H1 (cell line): ENCODE results near the gene DNAJC17. TPM values are rescaled to one million over a fixed set of nuclear protein-coding genes. Genes with fewer than 3 reads are reported as not detected.

Experiments used
- CTCF ChIA-PET: fragments of 300-600 bp; sonication (Branson Sonifier 250); formaldehyde crosslinking; loops from one replicate; lab custom pipeline; 2021; ENCODE audit not compliant: partially characterized antibody; lab: Charles Lee
- POLR2A ChIA-PET: fragments of 300-600 bp; sonication (Branson Sonifier 250); formaldehyde crosslinking; loops from one replicate; lab custom pipeline; 2021; ENCODE audit warnings: inconsistent platforms; ENCODE audit not compliant: partially characterized antibody; lab: Charles Lee
- DNase-seq, 2 experiments: peaks; one replicate each; pipeline versions ENCODE4 v3.0.0 to v3.0.0-alpha.2; 2010 to 2022; ENCODE audit warnings: low spot score in 2 of 2, low read depth in 1 of 2, mixed read lengths in 1 of 2
- FAIRE-seq: peaks from 2 replicates; lab custom pipeline; 2011; peaks lifted over from hg19 to GRCh38; lab: Jason Lieb, UNC
- H2AFZ ChIP-seq: 2 replicates; pipeline ENCODE4 v1.8.1; 2012; ENCODE audit warnings: low read length, inconsistent platforms
- H2AK5ac ChIP-seq: 2 replicates; pipeline ENCODE4 v1.6.1; 2013; ENCODE audit warnings: low read depth, low read length
- H2BK120ac ChIP-seq: replicated peaks from 2 replicates; pipeline ENCODE3; 2013; ENCODE audit warnings: low read depth, low read length, inconsistent platforms
- H2BK12ac ChIP-seq: 2 replicates; pipeline ENCODE4 v1.6.1; 2013; ENCODE audit warnings: low read depth, low read length
- H2BK15ac ChIP-seq: 2 replicates; pipeline ENCODE4 v1.6.1; 2013; ENCODE audit warnings: low read length
- H2BK20ac ChIP-seq: 2 replicates; pipeline ENCODE4 v1.6.1; 2013; ENCODE audit warnings: low read length
- H2BK5ac ChIP-seq: 2 replicates; pipeline ENCODE4 v1.6.1; 2013; ENCODE audit warnings: low read depth, low read length
- H3K14ac ChIP-seq: 2 replicates; pipeline ENCODE4 v1.6.1; 2013; ENCODE audit warnings: inconsistent platforms; ENCODE audit not compliant: insufficient read length
- H3K18ac ChIP-seq: 2 replicates; pipeline ENCODE4 v1.6.1; 2013; ENCODE audit warnings: low read length; ENCODE audit errors: extremely low read depth
- H3K23ac ChIP-seq: 2 replicates; pipeline ENCODE4 v1.6.1; 2013; ENCODE audit warnings: inconsistent platforms; ENCODE audit not compliant: insufficient read length
- H3K23me2 ChIP-seq: 2 replicates; pipeline ENCODE4 v1.6.1; 2013; ENCODE audit warnings: low read depth, low read length
- H3K27ac ChIP-seq: 2 replicates; pipeline ENCODE4 v1.6.1; 2011; ENCODE audit warnings: low read depth, low read length, inconsistent platforms
- H3K27me3 ChIP-seq, 4 experiments: replicated peaks in 1 of 4; 1 replicate in 1 of 4; 2 replicates in 3 of 4; pipeline versions ENCODE4 v1.6.1 to v1.8.1; 2011 to 2013; ENCODE audit warnings: low read length in 3 of 4, mild to moderate bottlenecking in 3 of 4, inconsistent platforms in 2 of 4, mixed read lengths in 2 of 4, moderate library complexity in 1 of 4; ENCODE audit not compliant: control insufficient read depth in 3 of 4, insufficient read depth in 3 of 4; ENCODE audit errors: extremely low read depth in 1 of 4
- H3K36me3 ChIP-seq, 4 experiments: 2 replicates each; pipeline versions ENCODE4 v1.6.1 to v1.8.1; 2011 to 2013; ENCODE audit warnings: mild to moderate bottlenecking in 4 of 4, low read length in 3 of 4, moderate library complexity in 2 of 4, control low read depth in 1 of 4, inconsistent platforms in 1 of 4; ENCODE audit not compliant: insufficient read depth in 4 of 4, control insufficient read depth in 2 of 4
- H3K4ac ChIP-seq: replicated peaks from 2 replicates; pipeline ENCODE3; 2013; ENCODE audit warnings: low read length, low read depth, mixed read lengths, inconsistent platforms; ENCODE audit not compliant: insufficient read length
- H3K4me1 ChIP-seq, 4 experiments: replicated peaks in 1 of 4; 1 replicate in 1 of 4; 2 replicates in 3 of 4; pipeline versions ENCODE4 v1.6.1 to v1.8.1; 2011 to 2013; ENCODE audit warnings: low read length in 3 of 4, inconsistent platforms in 2 of 4, mixed read lengths in 1 of 4; ENCODE audit not compliant: insufficient read depth in 4 of 4, control insufficient read depth in 3 of 4
- H3K4me2 ChIP-seq, 2 experiments: 2 replicates each; pipeline versions ENCODE4 v1.6.1 to v1.8.1; 2011 to 2013; ENCODE audit warnings: low read depth in 2 of 2, low read length in 2 of 2, control low read depth in 1 of 2, inconsistent platforms in 1 of 2, mild to moderate bottlenecking in 1 of 2; ENCODE audit not compliant: insufficient read depth in 1 of 2
- H3K4me3 ChIP-seq, 4 experiments: fragments of 200-600, 300-600 bp in 1 of 4; sonication (generic), shearing (Covaris generic), sonication (Bioruptor Twin) in 1 of 4; 2 replicates each; pipeline versions ENCODE4 v1.5.1 to v1.8.1; 2011 to 2016; ENCODE audit warnings: low read length in 4 of 4, low read depth in 3 of 4, control low read depth in 2 of 4, inconsistent platforms in 2 of 4, mild to moderate bottlenecking in 2 of 4, mixed read lengths in 1 of 4, moderate library complexity in 1 of 4; ENCODE audit not compliant: insufficient read depth in 2 of 4; ENCODE audit errors: extremely low read depth in 1 of 4
- H3K56ac ChIP-seq: replicated peaks from 2 replicates; pipeline ENCODE3; 2013; ENCODE audit warnings: low read depth, mild to moderate bottlenecking, mixed read lengths, low read length, inconsistent platforms; ENCODE audit not compliant: insufficient read length
- H3K79me1 ChIP-seq: 2 replicates; pipeline ENCODE4 v1.6.1; 2013; ENCODE audit warnings: low read depth, low read length, control low read depth
- H3K79me2 ChIP-seq, 2 experiments: 2 replicates each; pipeline versions ENCODE4 v1.6.1 to v1.8.1; 2012 to 2013; ENCODE audit warnings: low read length in 2 of 2, mild to moderate bottlenecking in 2 of 2, inconsistent platforms in 1 of 2; ENCODE audit not compliant: insufficient read depth in 2 of 2, control insufficient read depth in 1 of 2
- H3K9ac ChIP-seq, 4 experiments: replicated peaks in 1 of 4; 1 replicate in 1 of 4; 2 replicates in 3 of 4; pipeline versions ENCODE4 v1.6.1 to v1.8.1; 2011 to 2013; ENCODE audit warnings: low read depth in 3 of 4, low read length in 3 of 4, control low read depth in 2 of 4, mild to moderate bottlenecking in 2 of 4, moderate library complexity in 2 of 4, inconsistent platforms in 1 of 4; ENCODE audit errors: extremely low read depth in 1 of 4
- H3K9me3 ChIP-seq, 2 experiments: 2 replicates each; pipeline versions ENCODE4 v1.6.1 to v1.8.1; 2012 to 2013; ENCODE audit warnings: mild to moderate bottlenecking in 2 of 2, moderate library complexity in 2 of 2, control low read depth in 1 of 2, inconsistent platforms in 1 of 2, low read depth in 1 of 2, low read length in 1 of 2, mixed read lengths in 1 of 2; ENCODE audit not compliant: insufficient read depth in 2 of 2
- H4K20me1 ChIP-seq, 2 experiments: replicated peaks in 1 of 2; 2 replicates each; pipeline versions ENCODE3 to v1.8.1; 2011 to 2013; ENCODE audit warnings: inconsistent platforms in 2 of 2, low read length in 2 of 2, mild to moderate bottlenecking in 1 of 2; ENCODE audit not compliant: insufficient read depth in 2 of 2, control insufficient read depth in 1 of 2
- H4K5ac ChIP-seq: 2 replicates; pipeline ENCODE4 v1.6.1; 2013; ENCODE audit warnings: low read length, low read depth, mixed read lengths, inconsistent platforms; ENCODE audit not compliant: insufficient read length
- H4K8ac ChIP-seq: 2 replicates; pipeline ENCODE4 v1.8.0; 2013; ENCODE audit warnings: mild to moderate bottlenecking, moderate library complexity, low read length, inconsistent platforms; ENCODE audit not compliant: insufficient read depth; ENCODE audit errors: extremely low read depth
- H4K91ac ChIP-seq: replicated peaks from 2 replicates; pipeline ENCODE3; 2013; ENCODE audit warnings: low read length, mixed read lengths, inconsistent platforms; ENCODE audit not compliant: insufficient read length
- CEBPB ChIP-seq: IDR thresholded peaks from 2 replicates; pipeline ENCODE4 v1.6.1; 2012; ENCODE audit warnings: low read depth, low read length
- EGR1 ChIP-seq: IDR thresholded peaks from 2 replicates; pipeline ENCODE4 v1.6.1; 2011; ENCODE audit warnings: low read depth, low read length, borderline replicate concordance
- GABPA ChIP-seq: IDR thresholded peaks from 2 replicates; pipeline ENCODE4 v1.6.1; 2011; ENCODE audit warnings: mild to moderate bottlenecking, low read length, moderate library complexity, borderline replicate concordance; ENCODE audit not compliant: insufficient read depth
- KDM4A ChIP-seq: IDR thresholded peaks from one replicate; pipeline ENCODE4 v1.7.1; 2012; ENCODE audit warnings: low read depth, mild to moderate bottlenecking, moderate library complexity, low read length, inconsistent platforms; ENCODE audit not compliant: severe bottlenecking
- NANOG ChIP-seq: IDR thresholded peaks from 2 replicates; pipeline ENCODE4 v1.6.1; 2011; ENCODE audit warnings: low read length, low read depth, mild to moderate bottlenecking, inconsistent platforms; ENCODE audit not compliant: insufficient read depth, poor library complexity, severe bottlenecking
- RAD21 ChIP-seq, 2 experiments: IDR thresholded peaks in 1 of 2; conservative IDR thresholded peaks in 1 of 2; 2 replicates each; pipeline ENCODE4 v1.6.1; 2011; ENCODE audit warnings: low read depth in 2 of 2, low read length in 2 of 2, improper control_type of control experiment in 1 of 2, inconsistent platforms in 1 of 2, mild to moderate bottlenecking in 1 of 2, moderate library complexity in 1 of 2
- RNF2 ChIP-seq: fragments of 200-900, 300-1000 bp; sonication (generic); IDR thresholded peaks from 2 replicates; pipeline ENCODE4 v1.7.1; 2016; ENCODE audit warnings: borderline replicate concordance, low read depth, mild to moderate bottlenecking, antibody characterized with exemption, low read length; ENCODE audit not compliant: poor library complexity, severe bottlenecking; ENCODE audit errors: missing control alignments
- SP2 ChIP-seq: IDR thresholded peaks from 2 replicates; pipeline ENCODE4 v1.6.1; 2012; ENCODE audit warnings: mild to moderate bottlenecking, low read length, inconsistent platforms
- TBP ChIP-seq: IDR thresholded peaks from 2 replicates; pipeline ENCODE4 v1.6.1; 2011; ENCODE audit warnings: low read depth, low read length, improper control_type of control experiment
- TEAD4 ChIP-seq: IDR thresholded peaks from 2 replicates; pipeline ENCODE4 v1.6.1; 2012; ENCODE audit warnings: low read depth, low read length, inconsistent platforms, mixed read lengths
- WGBS, 2 experiments: shearing (Covaris generic) in 1 of 2; methylation state at CpG; one replicate each; pipeline versions ENCODE4 v1.1.6 to v1.1.7; 2013 to 2015; ENCODE audit warnings: low lambda C conversion rate in 2 of 2, mixed read lengths in 2 of 2, inconsistent platforms in 1 of 2, low coverage in 1 of 2, missing lambda C conversion rate in 1 of 2; ENCODE audit not compliant: insufficient replicate concordance in 2 of 2, insufficient coverage in 1 of 2, insufficient read length in 1 of 2; ENCODE audit errors: extremely low coverage in 1 of 2, missing lambda C conversion rate in 1 of 2; 5-methylcytosine and 5-hydroxymethylcytosine counted together
- polyA plus RNA-seq, 7 experiments: library from polyadenylated mRNA; depleted of rRNA in 3 of 7; stranded (reverse) in 5 of 7; unstranded in 2 of 7; fragments of >200 nt in 5 of 7; fragments of 200-250 nt in 2 of 7; gene quantifications; 1 replicate in 5 of 7; 2 replicates in 1 of 7; 4 replicates in 1 of 7; pipeline versions ENCODE4 v1.2.1 to v1.2.3, GENCODE V29; 2011 to 2013; ENCODE audit warnings: missing spikeins in 2 of 7, mixed read lengths in 2 of 7
- total RNA-seq: library from RNA; stranded (reverse); fragmentation: NEBNext Ultra II Directional; extraction: Animal tissue kit (Norgen Biotek cat#: 25700); gene quantifications from 2 replicates; pipeline ENCODE4 v1.2.1, GENCODE V29; 2021
- TF ChIP-seq, protein P1 (sequence below): IDR thresholded peaks from 2 replicates; pipeline ENCODE4 v1.6.1; 2012; ENCODE audit warnings: inconsistent platforms
- TF ChIP-seq, protein P2 (sequence below): IDR thresholded peaks from 2 replicates; pipeline ENCODE4 v1.6.1; 2012; ENCODE audit warnings: inconsistent platforms

Gene DNAJC17
- total and polyA plus RNA-seq, 2 of the 8 experiments (the other 6 are each of a cell fraction or from before 2014, with no cell fraction given) = 39.5 to 45.4 TPM

DNA sequence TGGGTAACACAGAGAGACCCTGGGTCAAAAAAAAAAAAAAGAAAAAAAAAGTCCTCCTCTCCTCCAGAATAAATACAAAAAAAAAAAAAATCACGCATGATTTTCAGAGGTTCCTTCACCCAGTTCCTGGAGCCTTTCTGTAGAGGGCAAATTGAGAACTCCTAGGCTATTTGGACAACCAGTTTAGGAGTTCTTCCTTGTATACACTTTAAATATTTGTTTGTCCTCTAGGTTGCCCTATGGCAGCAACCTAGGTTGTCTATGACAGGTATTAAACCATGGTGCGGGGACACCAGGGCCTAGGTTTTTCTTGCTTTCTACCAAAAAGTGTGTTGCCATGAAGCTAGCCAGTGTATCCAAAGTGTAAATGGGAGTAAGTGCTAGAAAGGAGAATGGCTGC lies 4.2 kb downstream of the DNAJC17 start:
- DNase-seq (no peak), FAIRE-seq (no peak)
- H4K91ac ChIP-seq = no peak overlapping the region
- H2BK20ac ChIP-seq = no peak overlapping the region
- no peaks in the 10 kb centered on the region for H3K79me1 ChIP-seq
- H2BK15ac ChIP-seq = no peak overlapping the region
- H3K4me1 ChIP-seq = peaks cover 5 to 16% (median 9%) of the 10 kb centered on the region in 4 experiments; a peak in 5 of 7 replicates
- no peak overlapping the region for H2BK120ac ChIP-seq
- no peaks in the 10 kb centered on the region for H3K36me3 ChIP-seq
- H3K4me2 ChIP-seq = no peak overlapping the region
- POLR2A ChIA-PET = interaction anchor here (0.7 to 1.4 kb wide), 3 partner anchors 41 to 1593 kb away, joined by 3 to 5 read pairs (median 3); partner anchors contain the start of gene SPINT1
- no peak overlapping the region for H2BK12ac ChIP-seq
- no peak overlapping the region for H3K56ac ChIP-seq
- no peak overlapping the region for H4K5ac ChIP-seq
- H3K14ac ChIP-seq = no peak overlapping the region
- H3K18ac ChIP-seq = no peak overlapping the region
- no peak overlapping the region for H2AFZ ChIP-seq
- 95% methylated on average over 1 of the region's 2 CpGs; no CpG with 5 or more reads in 1 of the 2 experiments for WGBS, 2 experiments
- no peaks in the 10 kb centered on the region for H3K27me3 ChIP-seq
- H3K4ac ChIP-seq = no peak overlapping the region
- H3K4me3 ChIP-seq = no peak overlapping the region
- CTCF ChIA-PET = interaction anchor here (0.9 to 3.1 kb wide), 4 partner anchors 12 to 72 kb away, joined by 3 to 14 read pairs (median 5); no protein-coding TSS in a partner anchor
- H4K8ac ChIP-seq = no peak overlapping the region
- H3K23ac ChIP-seq = no peak overlapping the region
- H3K9me3 ChIP-seq = no peaks in the 10 kb centered on the region
- H2BK5ac ChIP-seq = no peak overlapping the region
- H3K79me2 ChIP-seq = peaks cover 0 to under 1% of the 10 kb centered on the region in 2 experiments; a peak in 2 of 4 replicates
- no peak overlapping the region for H2AK5ac ChIP-seq
- no peak overlapping the region for H3K27ac ChIP-seq
- H4K20me1 ChIP-seq = no peaks in the 10 kb centered on the region
- H3K9ac ChIP-seq = no peak overlapping the region
- H3K23me2 ChIP-seq = peaks cover 9% of the 10 kb centered on the region; the same call in 1 of the 2 replicates
- TF ChIP-seq NANOG (no peak), RNF2 (no peak), GABPA (no peak), KDM4A (no peak), SP2 (no peak), RAD21 (IDR thresholded peaks at IDR 0.05 in 1 of 2, conservative IDR thresholded peaks at IDR 0.05 in 1 of 2; ENCODE audit: low read depth in 2 of 2, low read length in 2 of 2) (no peak), CEBPB (no peak), TBP (no peak), TEAD4 (no peak), EGR1 (no peak)
- TF ChIP-seq, protein P1, sequence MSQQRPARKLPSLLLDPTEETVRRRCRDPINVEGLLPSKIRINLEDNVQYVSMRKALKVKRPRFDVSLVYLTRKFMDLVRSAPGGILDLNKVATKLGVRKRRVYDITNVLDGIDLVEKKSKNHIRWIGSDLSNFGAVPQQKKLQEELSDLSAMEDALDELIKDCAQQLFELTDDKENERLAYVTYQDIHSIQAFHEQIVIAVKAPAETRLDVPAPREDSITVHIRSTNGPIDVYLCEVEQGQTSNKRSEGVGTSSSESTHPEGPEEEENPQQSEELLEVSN = no peak
- TF ChIP-seq, protein P2, sequence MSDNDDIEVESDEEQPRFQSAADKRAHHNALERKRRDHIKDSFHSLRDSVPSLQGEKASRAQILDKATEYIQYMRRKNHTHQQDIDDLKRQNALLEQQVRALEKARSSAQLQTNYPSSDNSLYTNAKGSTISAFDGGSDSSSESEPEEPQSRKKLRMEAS = no peak
